ENCODE results near the gene TSPAN3. TPM values are rescaled to one million over a fixed set of nuclear protein-coding genes. Genes with fewer than 3 reads are reported as not detected.

Gene TSPAN3
- total RNA-seq, 1 experiment from 2014 or later, result 84.9 TPM

DNA sequence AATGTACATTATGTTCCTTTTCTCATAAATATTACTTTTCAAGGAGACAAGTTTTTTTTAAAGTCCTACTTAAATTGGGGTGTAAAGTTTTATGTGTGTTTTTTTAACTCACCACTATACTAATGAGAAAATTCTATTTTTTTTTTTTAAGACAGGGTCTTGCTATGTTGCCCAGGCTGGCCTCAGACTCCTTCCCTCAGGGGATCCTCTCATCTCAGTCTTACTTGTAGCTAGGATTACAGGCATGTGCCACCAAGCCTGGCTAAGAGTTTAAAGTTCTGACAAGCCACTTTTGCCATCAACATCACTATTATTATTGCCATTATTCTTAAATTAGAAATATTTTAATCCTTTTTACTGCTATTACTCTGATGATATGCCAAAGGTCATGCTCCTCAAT, 7.7 kb downstream of the TSPAN3 start:
- DNase-seq (ENCODE audit: low spot score) (no peak), ATAC-seq (no peak)
- ChIA-PET POLR2A (no interaction called here), CTCF (interaction anchor here (0.6 kb wide), 1 partner anchor 896 kb away, joined by 3 read pairs; no protein-coding TSS in a partner anchor)
- Mint-ChIP-seq H3K27me3 (ENCODE audit: low read depth) (no peaks in the 10 kb centered on the region), H3K9me3 (no peaks in the 10 kb centered on the region), H3K4me1 (peaks cover 45% of the 10 kb centered on the region), H3K27ac (no peak overlapping the region), H3K4me3 (no peak overlapping the region), H3K36me3 (no peaks in the 10 kb centered on the region; the same call in 1 of the 2 replicates)
- TF ChIP-seq, protein P1, sequence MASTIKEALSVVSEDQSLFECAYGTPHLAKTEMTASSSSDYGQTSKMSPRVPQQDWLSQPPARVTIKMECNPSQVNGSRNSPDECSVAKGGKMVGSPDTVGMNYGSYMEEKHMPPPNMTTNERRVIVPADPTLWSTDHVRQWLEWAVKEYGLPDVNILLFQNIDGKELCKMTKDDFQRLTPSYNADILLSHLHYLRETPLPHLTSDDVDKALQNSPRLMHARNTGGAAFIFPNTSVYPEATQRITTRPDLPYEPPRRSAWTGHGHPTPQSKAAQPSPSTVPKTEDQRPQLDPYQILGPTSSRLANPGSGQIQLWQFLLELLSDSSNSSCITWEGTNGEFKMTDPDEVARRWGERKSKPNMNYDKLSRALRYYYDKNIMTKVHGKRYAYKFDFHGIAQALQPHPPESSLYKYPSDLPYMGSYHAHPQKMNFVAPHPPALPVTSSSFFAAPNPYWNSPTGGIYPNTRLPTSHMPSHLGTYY (CRISPR knock-in tag; IDR thresholded peaks at IDR 0.05), result no peak
- no peak for TF ChIP-seq IRF1 (CRISPR knock-in tag; IDR thresholded peaks at IDR 0.05)
- no peak for TF ChIP-seq ETV6 (CRISPR knock-in tag; IDR thresholded peaks at IDR 0.05)
- no peak for TF ChIP-seq TCF7 (CRISPR knock-in tag; IDR thresholded peaks at IDR 0.05; ENCODE audit: low read depth)
- no peak for TF ChIP-seq SOX15 (CRISPR knock-in tag; IDR thresholded peaks at IDR 0.05)
- TF ChIP-seq PREB (CRISPR knock-in tag; IDR thresholded peaks at IDR 0.05; ENCODE audit: borderline replicate concordance), result no peak
- TF ChIP-seq TP53 (CRISPR knock-in tag; IDR thresholded peaks at IDR 0.05), result no peak
- no peak for TF ChIP-seq ZMAT4 (CRISPR knock-in tag; IDR thresholded peaks at IDR 0.05)
- no peak for TF ChIP-seq E2F5 (CRISPR knock-in tag; IDR thresholded peaks at IDR 0.05)
- TF ChIP-seq CBFB (CRISPR knock-in tag; IDR thresholded peaks at IDR 0.05; ENCODE audit: low read depth), result no peak
- no peak for TF ChIP-seq ATF1 (CRISPR knock-in tag; IDR thresholded peaks at IDR 0.05)
- no peak for TF ChIP-seq SMAD4 (CRISPR knock-in tag; IDR thresholded peaks at IDR 0.05)
- TF ChIP-seq, protein P2, sequence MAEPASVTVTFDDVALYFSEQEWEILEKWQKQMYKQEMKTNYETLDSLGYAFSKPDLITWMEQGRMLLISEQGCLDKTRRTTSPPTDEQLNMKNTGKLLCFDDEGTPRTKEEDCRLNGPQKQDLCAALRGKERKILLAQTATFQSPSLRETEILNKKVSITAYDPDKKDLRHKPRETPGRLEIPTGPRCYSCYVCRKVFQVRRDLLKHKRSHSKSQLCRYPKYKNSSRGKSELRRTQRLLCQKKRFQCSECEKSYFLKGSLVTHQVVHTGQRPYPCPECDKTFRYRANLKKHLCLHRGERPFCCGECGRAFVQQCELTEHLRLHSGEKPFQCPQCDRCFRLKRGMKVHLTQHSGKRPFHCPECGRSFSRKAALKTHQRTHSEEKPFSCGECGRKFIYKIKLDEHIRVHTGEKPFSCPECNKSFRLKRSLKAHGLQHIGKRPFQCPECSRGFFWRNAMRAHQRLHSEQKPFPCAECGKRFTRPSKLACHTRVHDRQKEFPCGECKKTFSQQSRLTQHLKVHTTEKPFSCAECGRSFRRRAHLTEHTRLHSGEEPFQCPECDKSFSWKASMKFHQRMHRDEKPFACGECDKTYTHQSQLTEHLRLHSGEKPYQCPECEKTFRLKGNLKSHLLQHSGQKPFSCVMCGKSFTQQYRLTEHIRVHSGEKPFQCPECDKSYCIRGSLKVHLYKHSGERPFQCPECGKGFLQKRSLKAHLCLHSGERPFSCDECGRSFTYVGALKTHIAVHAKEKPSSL (CRISPR knock-in tag; conservative IDR thresholded peaks at IDR 0.05), result no peak
- no peak for TF ChIP-seq OVOL2 (CRISPR knock-in tag; IDR thresholded peaks at IDR 0.05; ENCODE audit: borderline replicate concordance)
- no peak for TF ChIP-seq GABPB1 (CRISPR knock-in tag; IDR thresholded peaks at IDR 0.05)
- no peak for TF ChIP-seq FOXK1 (CRISPR knock-in tag; IDR thresholded peaks at IDR 0.05)
- no peak for TF ChIP-seq GTF2I (CRISPR knock-in tag; conservative IDR thresholded peaks at IDR 0.05)
- no peak for TF ChIP-seq MAX (CRISPR knock-in tag; IDR thresholded peaks at IDR 0.05)
- no peak for TF ChIP-seq ZNF512 (CRISPR knock-in tag; IDR thresholded peaks at IDR 0.05; ENCODE audit: borderline replicate concordance)
- no peak for TF ChIP-seq ZNF317 (CRISPR knock-in tag; IDR thresholded peaks at IDR 0.05; ENCODE audit: borderline replicate concordance, low read depth)

Data from WTC11 (cell line).